HG02763 (cell line): ENCODE measurements around the gene UPF1.

ENCODE experiments used
- ATAC-seq: cut with Tn5 transposase; IDR thresholded peaks from one replicate; pipeline ENCODE4 v1.9.1; 2021; ENCODE audit warnings: mild to moderate bottlenecking, moderate library complexity; ENCODE audit not compliant: unreplicated experiment

Gene UPF1

GRCh38 chr19:18833849-18834643 is 2.3 kb downstream of the UPF1 start:
- ATAC-seq, result no peak

- ATAC-seq, result no peak
Measured at GRCh38 chr19:18834644-18834984, 2.9 kb downstream of the UPF1 start.

GRCh38 chr19:18839465-18840287 is 7.9 kb downstream of the UPF1 start:
- ATAC-seq, result no peak

GRCh38 chr19:18840288-18841267 is 8.8 kb downstream of the UPF1 start:
- ATAC-seq, result no peak

- no peak for ATAC-seq
Measured at GRCh38 chr19:18841400-18841799, 9.6 kb downstream of the UPF1 start.

- no peak for ATAC-seq
Measured at GRCh38 chr19:18842166-18842565, 10.4 kb downstream of the UPF1 start.

DNA sequence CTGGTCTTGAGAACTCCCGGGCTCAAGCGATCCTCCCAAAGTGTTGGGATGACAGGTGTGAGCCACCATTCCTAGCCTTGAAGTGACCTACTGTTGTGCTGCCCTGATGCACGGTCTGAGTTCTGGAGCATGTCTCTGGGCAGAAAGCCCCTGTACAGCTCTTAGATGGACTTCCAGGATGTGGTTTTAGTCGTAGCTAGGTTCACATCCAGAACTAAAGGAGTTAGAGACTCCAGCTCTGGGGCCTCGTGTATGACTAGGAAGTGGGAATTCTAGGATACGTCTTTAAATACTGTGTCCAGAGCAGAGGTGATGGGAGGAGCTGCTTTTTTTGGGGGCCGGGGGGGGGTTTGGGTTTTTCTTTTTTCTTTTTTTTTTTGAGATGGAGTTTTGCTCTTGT is 12.2 kb downstream of the UPF1 start:
- no peak for ATAC-seq

DNA sequence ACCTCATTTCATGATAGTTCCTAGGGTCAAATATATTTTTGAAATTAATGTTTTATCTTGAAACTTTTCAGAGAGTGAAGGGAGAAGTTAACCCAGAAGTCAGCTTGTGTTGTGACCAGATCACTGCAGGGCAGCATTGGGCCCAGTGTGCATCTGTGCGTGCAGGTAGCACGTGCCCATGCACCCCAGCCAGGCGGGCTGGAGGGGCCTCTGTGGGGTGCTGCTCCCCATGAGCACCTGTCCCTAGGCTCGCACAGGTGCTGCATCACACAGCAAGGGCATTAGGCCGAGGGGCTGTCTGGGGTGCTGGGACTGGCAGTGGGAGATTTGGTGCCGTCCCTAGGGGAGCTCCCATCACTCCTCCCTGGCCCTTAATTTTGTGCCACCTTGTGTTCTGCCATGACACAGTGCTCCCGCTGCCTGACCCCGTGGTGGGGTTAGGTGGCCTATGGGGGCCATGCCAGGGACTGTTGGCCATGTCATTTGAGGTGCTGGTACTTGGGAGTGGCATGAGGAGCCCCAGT is 13.1 kb downstream of the UPF1 start:
- no peak for ATAC-seq

- ATAC-seq, result no peak
Measured at GRCh38 chr19:18845961-18846360, 14.2 kb downstream of the UPF1 start.

GRCh38 chr19:18846862-18847548 is 15.2 kb downstream of the UPF1 start:
- ATAC-seq, result no peak

DNA sequence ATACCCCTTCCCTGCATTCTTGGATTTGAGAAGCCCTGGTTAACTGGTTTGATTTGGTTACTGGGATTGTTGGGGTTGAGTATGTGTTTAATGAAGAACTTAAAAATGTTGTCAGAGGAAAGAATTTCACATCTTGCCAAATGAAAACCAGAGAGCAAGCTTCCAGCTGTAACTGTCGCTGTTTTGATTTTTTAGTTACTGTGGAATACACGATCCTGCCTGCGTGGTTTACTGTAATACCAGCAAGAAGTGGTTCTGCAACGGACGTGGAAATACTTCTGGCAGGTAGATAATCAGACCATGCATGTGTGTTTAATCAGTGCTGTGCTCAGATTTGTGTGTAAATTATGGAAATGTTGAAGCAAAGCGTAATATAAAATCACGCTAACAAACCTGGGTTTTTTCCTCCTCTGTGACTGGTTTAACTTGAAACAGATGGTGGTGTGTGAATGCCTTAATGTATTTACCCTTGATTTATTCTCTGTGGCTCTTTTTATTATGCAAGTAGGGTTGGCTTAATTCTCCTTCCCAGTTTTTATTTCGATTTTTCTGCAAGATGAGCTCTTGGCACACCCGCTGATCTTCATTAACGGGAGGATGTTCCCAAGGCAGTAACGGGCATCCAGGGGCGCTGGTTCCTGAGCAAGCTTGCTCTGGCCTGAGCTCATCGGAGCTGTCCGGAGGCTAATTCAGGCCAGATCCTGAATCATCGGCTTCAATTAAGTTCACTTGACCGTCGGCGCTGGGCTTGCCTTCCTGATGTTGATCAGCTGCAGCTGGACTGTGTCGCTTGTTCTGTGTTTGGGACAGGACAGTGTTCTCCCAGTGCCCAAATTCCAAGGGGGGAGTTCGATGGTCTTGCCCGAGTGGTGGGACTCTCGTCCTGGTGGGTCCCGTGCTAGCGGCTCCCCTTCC is 16.0 kb downstream of the UPF1 start:
- no peak for ATAC-seq

DNA sequence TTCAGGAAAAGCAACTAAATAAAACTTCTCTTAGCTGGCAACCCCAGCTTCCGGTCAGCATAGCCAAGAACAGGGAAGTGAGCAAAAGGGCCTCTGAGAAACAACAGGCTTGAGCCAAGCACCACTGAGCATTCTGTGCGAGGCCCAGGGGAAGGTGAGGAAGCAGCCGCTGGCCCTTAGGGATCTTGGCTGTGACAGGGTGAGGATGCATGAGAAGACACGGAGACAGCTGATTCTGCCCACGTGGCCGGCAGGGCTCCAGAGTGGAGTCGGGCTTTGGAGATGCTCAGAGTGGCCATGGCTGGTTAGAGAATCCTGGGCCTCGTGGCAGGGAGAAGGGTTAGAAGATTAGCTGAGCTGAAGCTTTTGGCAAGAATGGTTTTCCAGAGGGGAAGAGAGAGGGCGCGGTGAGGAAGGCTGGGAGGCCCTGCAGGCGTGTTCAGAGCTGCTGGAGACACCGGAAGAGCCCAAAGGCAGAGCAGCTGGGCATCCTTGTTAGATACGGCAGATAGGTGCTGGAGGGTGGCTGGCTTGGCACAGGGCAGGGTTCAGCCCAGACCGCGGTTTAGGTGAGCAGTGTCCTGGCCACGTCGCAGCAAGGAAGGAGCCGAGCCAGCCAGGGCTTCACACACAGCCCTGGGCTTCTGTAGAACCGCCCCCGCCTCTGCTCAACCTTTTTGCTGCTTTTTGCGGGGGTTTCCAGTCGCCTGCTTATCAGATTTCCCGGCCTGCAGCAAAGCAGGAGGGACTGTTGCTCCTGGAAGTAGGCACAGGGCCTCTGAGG is 17.3 kb downstream of the UPF1 start:
- no peak for ATAC-seq

DNA sequence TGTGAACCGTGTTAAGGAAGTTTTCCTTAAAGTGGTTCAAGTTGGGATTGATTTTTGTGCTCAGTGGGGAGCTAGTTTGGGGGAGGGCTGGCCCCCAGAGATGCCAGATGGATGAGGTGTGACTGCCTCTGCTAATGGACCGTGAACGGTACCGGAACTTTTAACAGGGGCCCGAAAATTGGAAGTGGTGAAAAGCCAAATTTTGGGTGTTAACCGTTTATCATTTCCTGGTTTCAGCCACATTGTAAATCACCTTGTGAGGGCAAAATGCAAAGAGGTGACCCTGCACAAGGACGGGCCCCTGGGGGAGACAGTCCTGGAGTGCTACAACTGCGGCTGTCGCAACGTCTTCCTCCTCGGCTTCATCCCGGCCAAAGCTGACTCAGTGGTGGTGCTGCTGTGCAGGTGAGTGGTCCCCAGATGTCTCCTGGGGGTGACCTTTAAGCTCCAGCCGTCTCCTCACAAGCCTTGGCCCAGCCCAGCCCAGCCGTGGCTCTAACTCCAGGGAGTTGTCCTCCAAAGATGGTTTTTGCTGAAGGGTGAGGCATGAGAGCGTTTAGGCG is 18.2 kb downstream of the UPF1 start:
- no peak for ATAC-seq

GRCh38 chr19:18850471-18851375 is 19.0 kb downstream of the UPF1 start:
- no peak for ATAC-seq

DNA sequence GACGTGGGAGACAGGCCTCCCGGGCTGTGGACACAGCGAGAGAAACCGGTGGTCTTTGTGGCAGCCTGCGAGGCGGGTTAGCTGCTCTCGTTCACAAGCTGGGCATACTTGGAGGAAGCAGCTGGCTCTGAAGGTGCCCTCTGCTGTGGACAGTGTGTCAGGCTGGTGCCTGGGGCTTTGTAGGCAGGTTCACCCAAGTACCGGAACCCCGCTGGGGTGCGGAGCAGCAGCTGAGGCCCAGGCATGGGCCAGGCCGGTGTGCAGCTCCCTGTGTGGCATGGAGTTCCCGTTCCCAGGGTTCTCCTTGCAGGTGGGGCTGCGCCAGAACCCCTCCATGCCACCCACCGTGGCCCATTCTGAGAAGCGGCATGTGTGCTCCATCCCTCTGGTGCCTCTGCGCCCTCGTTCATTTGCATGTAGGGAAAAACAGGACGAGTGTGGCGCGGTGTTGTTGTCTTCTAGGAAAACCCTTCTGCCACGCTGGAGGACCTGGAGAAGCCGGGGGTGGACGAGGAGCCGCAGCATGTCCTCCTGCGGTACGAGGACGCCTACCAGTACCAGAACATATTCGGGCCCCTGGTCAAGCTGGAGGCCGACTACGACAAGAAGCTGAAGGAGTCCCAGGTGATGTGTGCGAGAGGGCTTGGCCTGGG is 20.0 kb downstream of the UPF1 start:
- ATAC-seq, result no peak

- ATAC-seq, result no peak
Measured at GRCh38 chr19:18852648-18853047, 20.9 kb downstream of the UPF1 start.
